MM.1S (cell line): ENCODE data around the gene TTYH1.

Experiments used
- DNase-seq: peaks from one replicate; pipeline ENCODE4 v3.0.0-alpha.2; 2015
- H2AFZ ChIP-seq: fragments of 300-600 bp; sonication (generic); 2 replicates; pipeline ENCODE4 v1.6.0; 2016; ENCODE audit warnings: antibody characterized with exemption, low read length
- H3F3A ChIP-seq: fragments of 300-600 bp; sonication (generic); 2 replicates; pipeline ENCODE4 v1.6.1; 2016; ENCODE audit warnings: mild to moderate bottlenecking, antibody characterized with exemption, low read length, moderate library complexity, mixed read lengths; ENCODE audit not compliant: insufficient read depth
- H3K27ac ChIP-seq: fragments of 300-600 bp; sonication (generic); 2 replicates; pipeline ENCODE4 v1.5.1; 2016; ENCODE audit warnings: mild to moderate bottlenecking, low read length
- H3K27me3 ChIP-seq: fragments of 300-600 bp; sonication (generic); replicated peaks from 2 replicates; pipeline ENCODE4 v1.6.0; 2016; ENCODE audit warnings: low read length; ENCODE audit not compliant: insufficient read depth
- H3K36me3 ChIP-seq: fragments of 300-600 bp; sonication (generic); replicated peaks from 2 replicates; pipeline ENCODE4 v1.6.1; 2016; ENCODE audit warnings: mild to moderate bottlenecking, low read length, mixed read lengths; ENCODE audit not compliant: insufficient read depth
- H3K4me1 ChIP-seq: fragments of 300-600 bp; sonication (generic); 2 replicates; pipeline ENCODE4 v1.6.1; 2016; ENCODE audit warnings: low read length, mixed read lengths
- H3K4me2 ChIP-seq: fragments of 300-600 bp; sonication (generic); 2 replicates; pipeline ENCODE4 v1.6.0; 2016; ENCODE audit warnings: low read depth, low read length
- H3K4me3 ChIP-seq: fragments of 300-600 bp; sonication (generic); 2 replicates; pipeline ENCODE4 v1.5.1; 2016; ENCODE audit warnings: low read length, mixed read lengths
- H3K79me2 ChIP-seq: fragments of 300-600 bp; sonication (generic); 2 replicates; pipeline ENCODE4 v1.6.1; 2016; ENCODE audit warnings: mixed run types, low read length, mixed read lengths
- H3K9ac ChIP-seq: fragments of 300-600 bp; sonication (generic); 2 replicates; pipeline ENCODE4 v1.6.1; 2016; ENCODE audit warnings: low read length, mixed read lengths
- H3K9me2 ChIP-seq: fragments of 300-600 bp; sonication (generic); replicated peaks from 2 replicates; pipeline ENCODE4 v1.6.1; 2016; ENCODE audit warnings: mild to moderate bottlenecking, low read length, mixed read lengths; ENCODE audit not compliant: insufficient read depth
- H3K9me3 ChIP-seq: fragments of 300-600 bp; sonication (generic); replicated peaks from 2 replicates; pipeline ENCODE4 v1.6.1; 2016; ENCODE audit warnings: mild to moderate bottlenecking, low read length, mixed read lengths; ENCODE audit not compliant: insufficient read depth
- H4K20me1 ChIP-seq: fragments of 300-600 bp; sonication (generic); 2 replicates; pipeline ENCODE4 v1.6.1; 2016; ENCODE audit warnings: mild to moderate bottlenecking, low read length, moderate library complexity, mixed read lengths; ENCODE audit not compliant: insufficient read depth
- EZH2 ChIP-seq: fragments of 300-600 bp; sonication (generic); optimal IDR thresholded peaks from 2 replicates; pipeline ENCODE3; 2017; ENCODE audit warnings: low read depth, mild to moderate bottlenecking, antibody characterized with exemption, low read length, mixed read lengths
- EZH2phosphoT487 ChIP-seq: fragments of 300-600 bp; sonication (generic); IDR thresholded peaks from 2 replicates; pipeline ENCODE4 v1.6.1; 2018; ENCODE audit warnings: antibody characterized with exemption, low read length
- TF ChIP-seq, protein P1 (sequence below): fragments of 300-600 bp; sonication (generic); IDR thresholded peaks from 2 replicates; pipeline ENCODE4 v1.5.1; 2016; ENCODE audit warnings: antibody characterized with exemption, low read length, mixed read lengths

The TTYH1 gene

DNA sequence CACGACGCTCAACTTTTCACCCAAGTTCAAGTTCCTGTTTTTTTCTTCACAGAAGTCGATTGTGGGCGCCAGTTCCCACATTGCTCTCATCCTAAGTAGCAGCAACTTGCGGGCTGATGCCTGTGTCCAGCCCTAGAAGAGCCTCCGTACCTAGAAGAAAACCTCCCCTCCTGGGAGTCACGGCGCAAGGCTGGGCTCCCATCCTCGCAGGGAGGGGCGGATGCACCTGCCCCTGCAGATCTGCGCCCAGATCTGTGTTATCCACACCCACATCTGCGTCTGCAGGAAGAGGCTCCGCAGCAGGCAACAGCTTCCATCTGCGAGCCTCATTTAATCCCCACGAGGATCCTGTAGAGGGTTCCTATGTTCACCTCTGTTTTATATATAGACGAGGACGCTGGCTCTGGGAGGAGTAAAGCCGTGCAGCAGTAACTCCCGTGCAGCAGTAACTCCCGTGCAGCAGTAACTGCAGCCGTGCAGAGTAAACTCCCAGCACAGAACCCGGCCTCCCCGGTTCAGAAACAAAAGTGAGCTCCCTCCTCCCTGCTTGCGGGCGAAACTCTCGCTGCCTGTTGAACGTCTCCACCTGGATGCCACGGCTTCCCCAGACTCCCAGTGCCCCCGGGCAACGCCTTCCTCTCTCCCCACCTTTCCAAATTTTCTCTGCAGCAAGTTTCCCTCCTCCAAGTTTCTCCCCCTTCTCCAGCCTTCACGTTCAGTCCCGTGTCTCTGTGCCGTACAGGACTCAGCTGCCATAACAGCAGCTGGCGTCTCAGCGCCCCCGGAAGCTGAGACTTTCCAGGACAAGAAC, 27.1 kb upstream of the TTYH1 start:
- Histone ChIP-seq H4K20me1 (no peaks in the 10 kb centered on the region), H3K27me3 (peaks cover 15% of the 10 kb centered on the region), H3K9me3 (no peaks in the 10 kb centered on the region), H3K4me3 (peak overlapping the region; percentile 60), H3K27ac (peak overlapping the region; percentile 88), H3K9ac (peak overlapping the region; percentile 59; the same call in 1 of the 2 replicates), H2AFZ (peak overlapping the region; percentile 67), H3K4me1 (peaks cover 14% of the 10 kb centered on the region), H3K79me2 (no peaks in the 10 kb centered on the region), H3K4me2 (peak overlapping the region; percentile 90), H3K9me2 (no peaks in the 10 kb centered on the region), H3F3A (peaks cover 21% of the 10 kb centered on the region), H3K36me3 (no peaks in the 10 kb centered on the region)
- TF ChIP-seq, protein P1, sequence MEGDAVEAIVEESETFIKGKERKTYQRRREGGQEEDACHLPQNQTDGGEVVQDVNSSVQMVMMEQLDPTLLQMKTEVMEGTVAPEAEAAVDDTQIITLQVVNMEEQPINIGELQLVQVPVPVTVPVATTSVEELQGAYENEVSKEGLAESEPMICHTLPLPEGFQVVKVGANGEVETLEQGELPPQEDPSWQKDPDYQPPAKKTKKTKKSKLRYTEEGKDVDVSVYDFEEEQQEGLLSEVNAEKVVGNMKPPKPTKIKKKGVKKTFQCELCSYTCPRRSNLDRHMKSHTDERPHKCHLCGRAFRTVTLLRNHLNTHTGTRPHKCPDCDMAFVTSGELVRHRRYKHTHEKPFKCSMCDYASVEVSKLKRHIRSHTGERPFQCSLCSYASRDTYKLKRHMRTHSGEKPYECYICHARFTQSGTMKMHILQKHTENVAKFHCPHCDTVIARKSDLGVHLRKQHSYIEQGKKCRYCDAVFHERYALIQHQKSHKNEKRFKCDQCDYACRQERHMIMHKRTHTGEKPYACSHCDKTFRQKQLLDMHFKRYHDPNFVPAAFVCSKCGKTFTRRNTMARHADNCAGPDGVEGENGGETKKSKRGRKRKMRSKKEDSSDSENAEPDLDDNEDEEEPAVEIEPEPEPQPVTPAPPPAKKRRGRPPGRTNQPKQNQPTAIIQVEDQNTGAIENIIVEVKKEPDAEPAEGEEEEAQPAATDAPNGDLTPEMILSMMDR, result no peak
- peak; percentile 89 for DNase-seq

GRCh38 chr19:54388802-54389139, 26.5 kb upstream of the TTYH1 start:
- Histone ChIP-seq H3K9me3 (no peaks in the 10 kb centered on the region), H3F3A (peaks cover 21% of the 10 kb centered on the region), H3K4me2 (peak overlapping the region; percentile 90), H3K27ac (peak overlapping the region; percentile 88), H2AFZ (peak overlapping the region; percentile 67), H3K9me2 (no peaks in the 10 kb centered on the region), H3K79me2 (no peaks in the 10 kb centered on the region), H3K27me3 (peaks cover 20% of the 10 kb centered on the region), H3K4me1 (peaks cover 14% of the 10 kb centered on the region), H3K9ac (peak overlapping the region; percentile 59; the same call in 1 of the 2 replicates), H4K20me1 (no peaks in the 10 kb centered on the region), H3K36me3 (no peaks in the 10 kb centered on the region), H3K4me3 (peak overlapping the region; percentile 60)
- no peak for DNase-seq
- TF ChIP-seq EZH2 (no peak), EZH2phosphoT487 (no peak)
- TF ChIP-seq, protein P1, result no peak

- no peak for DNase-seq
- TF ChIP-seq, protein P1, result no peak
- TF ChIP-seq EZH2phosphoT487 (no peak), EZH2 (no peak)
- no peaks in the 10 kb centered on the region for H3K79me2 ChIP-seq
- H3F3A ChIP-seq, result peaks cover 21% of the 10 kb centered on the region
- no peak overlapping the region for H3K4me3 ChIP-seq
- H3K4me2 ChIP-seq, result no peak overlapping the region
- H3K27ac ChIP-seq, result no peak overlapping the region; the same call in 1 of the 2 replicates
- no peak overlapping the region for H2AFZ ChIP-seq
- peaks cover 14% of the 10 kb centered on the region for H3K4me1 ChIP-seq
- H3K27me3 ChIP-seq, result peaks cover 27% of the 10 kb centered on the region
- no peaks in the 10 kb centered on the region for H3K9me2 ChIP-seq
- no peaks in the 10 kb centered on the region for H4K20me1 ChIP-seq
- H3K36me3 ChIP-seq, result no peaks in the 10 kb centered on the region
- H3K9ac ChIP-seq, result no peak overlapping the region
- H3K9me3 ChIP-seq, result no peaks in the 10 kb centered on the region
These were observed 25.7 kb upstream of the TTYH1 start for GRCh38 chr19:54389553-54389952.
